ENCODE results near the gene NFATC2IP. TPM values are rescaled to one million over a fixed set of nuclear protein-coding genes. Genes with fewer than 3 reads are reported as not detected.
A peak's percentile ranks its signal among the peaks of the same experiment; 100 is the strongest.

NFATC2IP gene
- polyA plus RNA-seq, 2 of the 4 experiments (the other 2 are of a cell fraction) = 29.7 to 32.2 TPM

DNA sequence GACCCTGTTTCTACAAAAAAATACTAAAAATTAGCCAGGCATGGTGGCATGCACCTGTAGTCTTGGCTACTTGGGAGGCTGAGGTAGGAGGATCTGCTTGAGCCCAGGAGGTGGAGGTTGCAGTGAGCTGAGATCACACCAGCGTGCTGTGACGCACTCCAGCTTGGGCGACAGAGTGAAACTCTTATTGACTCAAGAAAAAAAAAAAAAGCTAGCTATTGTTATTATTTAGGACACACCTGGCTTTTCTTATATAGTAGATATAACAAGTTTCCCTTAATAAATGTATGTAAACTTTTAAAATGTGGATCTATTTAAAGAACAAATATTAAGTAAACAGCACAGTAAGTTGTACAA is 27.5 kb upstream of the NFATC2IP start:
- no peak overlapping the region for H3K27ac ChIP-seq
- H3K4me3 ChIP-seq = no peak overlapping the region
- POLR2A ChIA-PET = no interaction called here
- no peaks in the 10 kb centered on the region for H3K9me3 ChIP-seq
- TF ChIP-seq HOXB5 (CRISPR knock-in tag; IDR thresholded peaks at IDR 0.05) (no peak), HOXA7 (CRISPR knock-in tag; IDR thresholded peaks at IDR 0.05) (no peak), PHF8 (IDR thresholded peaks at IDR 0.05; ENCODE audit: borderline replicate concordance, low read depth) (no peak), TFCP2L1 (CRISPR knock-in tag; IDR thresholded peaks at IDR 0.05) (no peak), NFE2L2 (conservative IDR thresholded peaks at IDR 0.05; ENCODE audit: low read length) (no peak), EHF (CRISPR knock-in tag; IDR thresholded peaks at IDR 0.05) (no peak), RAD21 (conservative IDR thresholded peaks at IDR 0.05 in 1 of 2, IDR thresholded peaks at IDR 0.05 in 1 of 2) (no peak), CEBPB (IDR thresholded peaks at IDR 0.05) (no peak), NR3C1 (IDR thresholded peaks at IDR 0.05) (no peak), ZFP36 (IDR thresholded peaks at IDR 0.05; ENCODE audit: borderline replicate concordance, partially characterized antibody) (no peak), HDAC2 (IDR thresholded peaks at IDR 0.05) (no peak), ZC3H11A (IDR thresholded peaks at IDR 0.05) (no peak)
- TF ChIP-seq, protein P1, sequence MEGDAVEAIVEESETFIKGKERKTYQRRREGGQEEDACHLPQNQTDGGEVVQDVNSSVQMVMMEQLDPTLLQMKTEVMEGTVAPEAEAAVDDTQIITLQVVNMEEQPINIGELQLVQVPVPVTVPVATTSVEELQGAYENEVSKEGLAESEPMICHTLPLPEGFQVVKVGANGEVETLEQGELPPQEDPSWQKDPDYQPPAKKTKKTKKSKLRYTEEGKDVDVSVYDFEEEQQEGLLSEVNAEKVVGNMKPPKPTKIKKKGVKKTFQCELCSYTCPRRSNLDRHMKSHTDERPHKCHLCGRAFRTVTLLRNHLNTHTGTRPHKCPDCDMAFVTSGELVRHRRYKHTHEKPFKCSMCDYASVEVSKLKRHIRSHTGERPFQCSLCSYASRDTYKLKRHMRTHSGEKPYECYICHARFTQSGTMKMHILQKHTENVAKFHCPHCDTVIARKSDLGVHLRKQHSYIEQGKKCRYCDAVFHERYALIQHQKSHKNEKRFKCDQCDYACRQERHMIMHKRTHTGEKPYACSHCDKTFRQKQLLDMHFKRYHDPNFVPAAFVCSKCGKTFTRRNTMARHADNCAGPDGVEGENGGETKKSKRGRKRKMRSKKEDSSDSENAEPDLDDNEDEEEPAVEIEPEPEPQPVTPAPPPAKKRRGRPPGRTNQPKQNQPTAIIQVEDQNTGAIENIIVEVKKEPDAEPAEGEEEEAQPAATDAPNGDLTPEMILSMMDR (IDR thresholded peaks at IDR 0.05) = no peak
- TF ChIP-seq, protein P2, sequence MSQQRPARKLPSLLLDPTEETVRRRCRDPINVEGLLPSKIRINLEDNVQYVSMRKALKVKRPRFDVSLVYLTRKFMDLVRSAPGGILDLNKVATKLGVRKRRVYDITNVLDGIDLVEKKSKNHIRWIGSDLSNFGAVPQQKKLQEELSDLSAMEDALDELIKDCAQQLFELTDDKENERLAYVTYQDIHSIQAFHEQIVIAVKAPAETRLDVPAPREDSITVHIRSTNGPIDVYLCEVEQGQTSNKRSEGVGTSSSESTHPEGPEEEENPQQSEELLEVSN (IDR thresholded peaks at IDR 0.05; ENCODE audit: borderline replicate concordance, low read depth) = no peak
- TF ChIP-seq, protein P3, sequence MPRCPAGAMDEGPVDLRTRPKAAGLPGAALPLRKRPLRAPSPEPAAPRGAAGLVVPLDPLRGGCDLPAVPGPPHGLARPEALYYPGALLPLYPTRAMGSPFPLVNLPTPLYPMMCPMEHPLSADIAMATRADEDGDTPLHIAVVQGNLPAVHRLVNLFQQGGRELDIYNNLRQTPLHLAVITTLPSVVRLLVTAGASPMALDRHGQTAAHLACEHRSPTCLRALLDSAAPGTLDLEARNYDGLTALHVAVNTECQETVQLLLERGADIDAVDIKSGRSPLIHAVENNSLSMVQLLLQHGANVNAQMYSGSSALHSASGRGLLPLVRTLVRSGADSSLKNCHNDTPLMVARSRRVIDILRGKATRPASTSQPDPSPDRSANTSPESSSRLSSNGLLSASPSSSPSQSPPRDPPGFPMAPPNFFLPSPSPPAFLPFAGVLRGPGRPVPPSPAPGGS (IDR thresholded peaks at IDR 0.05) = no peak
- FAIRE-seq (no peak), ATAC-seq (no peak), DNase-seq (ENCODE audit: low read depth in 1 of 2, low spot score in 1 of 2) (no peak)
- CTCF ChIA-PET = interaction anchor here (1.1 to 4.0 kb wide), 7 partner anchors 9 to 51 kb away, joined by 3 to 12 read pairs (median 6); no protein-coding TSS in a partner anchor
- H3K4me2 ChIP-seq = no peak overlapping the region
- WGBS (ENCODE audit: missing lambda C conversion rate) = 87% methylated on average over 3 of the region's 3 CpGs
- peaks cover 10% of the 10 kb centered on the region; the same call in 2 of the 3 replicates for H3K4me1 ChIP-seq

DNA sequence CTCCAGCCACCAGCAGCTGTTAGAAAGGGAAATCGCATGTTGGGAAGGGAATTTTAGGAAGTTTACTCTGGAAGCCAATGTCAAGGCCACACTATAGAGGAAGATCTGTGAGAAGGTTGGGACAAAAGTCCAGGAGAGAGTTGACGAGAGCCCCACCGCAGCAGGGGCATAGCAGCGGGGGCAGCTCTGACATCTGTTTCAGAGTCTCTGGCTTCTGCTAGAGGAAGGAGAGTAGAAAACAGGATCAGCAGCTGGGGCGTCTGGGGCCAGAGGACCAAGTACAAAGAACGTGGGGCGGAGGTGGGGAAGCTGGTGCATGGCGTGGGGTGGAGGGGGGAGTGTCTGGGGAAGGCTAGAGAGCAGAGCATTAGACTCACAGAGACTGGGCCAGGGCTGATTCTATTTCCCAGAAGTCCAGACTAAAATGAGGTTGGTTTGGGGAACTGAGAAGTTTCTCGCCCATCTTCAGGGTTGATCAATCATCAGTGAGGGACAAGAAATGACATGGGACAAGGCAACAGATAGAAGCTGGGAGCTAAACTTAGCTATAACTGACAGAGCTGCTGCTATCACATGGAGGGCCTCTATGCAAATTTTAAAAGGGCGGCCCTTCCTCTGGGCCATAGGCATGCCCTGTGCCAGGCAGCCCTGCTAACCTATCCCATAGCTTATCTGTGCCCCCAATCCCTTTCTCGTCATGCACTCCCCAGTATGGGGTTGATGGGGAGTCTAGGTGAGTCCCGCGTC is 26.9 kb upstream of the NFATC2IP start:
- FAIRE-seq = no peak
- H3K9me3 ChIP-seq = no peaks in the 10 kb centered on the region
- no peak for DNase-seq (ENCODE audit: low read depth in 1 of 2, low spot score in 1 of 2)
- POLR2A ChIA-PET = interaction anchor here (0.5 kb wide), 2 partner anchors 24 to 101 kb away, joined by 3 read pairs; partner anchors contain the start of gene ATXN2L
- peak overlapping the region; percentile 67 for H3K4me2 ChIP-seq
- peaks cover 10% of the 10 kb centered on the region; the same call in 2 of the 3 replicates for H3K4me1 ChIP-seq
- H3K4me3 ChIP-seq = no peak overlapping the region
- ATAC-seq = no peak
- TF ChIP-seq EHMT2 (IDR thresholded peaks at IDR 0.05; ENCODE audit: low read depth) (no peak), PHF8 (IDR thresholded peaks at IDR 0.05; ENCODE audit: borderline replicate concordance, low read depth) (no peak), KDM5A (IDR thresholded peaks at IDR 0.05) (no peak), ZC3H11A (IDR thresholded peaks at IDR 0.05) (no peak), BHLHE40 (IDR thresholded peaks at IDR 0.05; ENCODE audit: low read depth, low read length) (no peak), EHF (CRISPR knock-in tag; IDR thresholded peaks at IDR 0.05) (no peak), JUNB (IDR thresholded peaks at IDR 0.05) (no peak), JUN (IDR thresholded peaks at IDR 0.05) (no peak), RNF2 (IDR thresholded peaks at IDR 0.05; ENCODE audit: borderline replicate concordance, low read depth) (no peak), EP300 (IDR thresholded peaks at IDR 0.05) (no peak), CHD2 (IDR thresholded peaks at IDR 0.05; ENCODE audit: low read length, partially characterized antibody) (no peak), ESRRA (IDR thresholded peaks at IDR 0.05; ENCODE audit: borderline replicate concordance, low read length) (no peak), FOSL2 (IDR thresholded peaks at IDR 0.05) (no peak), FOSL2 (CRISPR knock-in tag; IDR thresholded peaks at IDR 0.05) (no peak)
- TF ChIP-seq, protein P4, sequence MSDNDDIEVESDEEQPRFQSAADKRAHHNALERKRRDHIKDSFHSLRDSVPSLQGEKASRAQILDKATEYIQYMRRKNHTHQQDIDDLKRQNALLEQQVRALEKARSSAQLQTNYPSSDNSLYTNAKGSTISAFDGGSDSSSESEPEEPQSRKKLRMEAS (IDR thresholded peaks at IDR 0.05) = no peak
- TF ChIP-seq, protein P5, sequence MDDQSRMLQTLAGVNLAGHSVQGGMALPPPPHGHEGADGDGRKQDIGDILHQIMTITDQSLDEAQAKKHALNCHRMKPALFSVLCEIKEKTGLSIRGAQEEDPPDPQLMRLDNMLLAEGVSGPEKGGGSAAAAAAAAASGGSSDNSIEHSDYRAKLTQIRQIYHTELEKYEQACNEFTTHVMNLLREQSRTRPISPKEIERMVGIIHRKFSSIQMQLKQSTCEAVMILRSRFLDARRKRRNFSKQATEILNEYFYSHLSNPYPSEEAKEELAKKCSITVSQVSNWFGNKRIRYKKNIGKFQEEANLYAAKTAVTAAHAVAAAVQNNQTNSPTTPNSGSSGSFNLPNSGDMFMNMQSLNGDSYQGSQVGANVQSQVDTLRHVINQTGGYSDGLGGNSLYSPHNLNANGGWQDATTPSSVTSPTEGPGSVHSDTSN (IDR thresholded peaks at IDR 0.05) = no peak
- TF ChIP-seq, protein P6, sequence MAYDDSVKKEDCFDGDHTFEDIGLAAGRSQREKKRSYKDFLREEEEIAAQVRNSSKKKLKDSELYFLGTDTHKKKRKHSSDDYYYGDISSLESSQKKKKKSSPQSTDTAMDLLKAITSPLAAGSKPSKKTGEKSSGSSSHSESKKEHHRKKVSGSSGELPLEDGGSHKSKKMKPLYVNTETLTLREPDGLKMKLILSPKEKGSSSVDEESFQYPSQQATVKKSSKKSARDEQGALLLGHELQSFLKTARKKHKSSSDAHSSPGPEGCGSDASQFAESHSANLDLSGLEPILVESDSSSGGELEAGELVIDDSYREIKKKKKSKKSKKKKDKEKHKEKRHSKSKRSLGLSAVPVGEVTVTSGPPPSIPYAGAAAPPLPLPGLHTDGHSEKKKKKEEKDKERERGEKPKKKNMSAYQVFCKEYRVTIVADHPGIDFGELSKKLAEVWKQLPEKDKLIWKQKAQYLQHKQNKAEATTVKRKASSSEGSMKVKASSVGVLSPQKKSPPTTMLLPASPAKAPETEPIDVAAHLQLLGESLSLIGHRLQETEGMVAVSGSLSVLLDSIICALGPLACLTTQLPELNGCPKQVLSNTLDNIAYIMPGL (CRISPR knock-in tag; IDR thresholded peaks at IDR 0.05; ENCODE audit: borderline replicate concordance) = no peak
- H3K27ac ChIP-seq = peak overlapping the region in 1 of 2 experiments; percentile 93; a peak in 2 of 6 replicates
- 81% methylated on average over 13 of the region's 13 CpGs for WGBS (ENCODE audit: missing lambda C conversion rate)
- CTCF ChIA-PET = interaction anchor here (0.6 to 4.0 kb wide), 7 partner anchors 10 to 50 kb away, joined by 4 to 12 read pairs (median 6); no protein-coding TSS in a partner anchor

Data from A549 (cell line).